Activated effector memory CD4-positive, alpha-beta T cell treated with Interleukin-2 at 50 U/mL for 16 hours (primary cell): ENCODE data around the gene HIPK4.
"Not testable (repeated sequence)": the region's sequence is repeated elsewhere in the genome, so short reads cannot be mapped to it uniquely, and the experiment has no call there.

ENCODE experiments used
- DNase-seq: peaks from one replicate; pipeline ENCODE4 v3.0.0-alpha.2; 2020

The HIPK4 gene

GRCh38 chr19:40333083-40333482 is 56.9 kb downstream of the HIPK4 start:
- not testable (repeated sequence) for DNase-seq

- DNase-seq = no peak
Measured at GRCh38 chr19:40332669-40333068, 57.3 kb downstream of the HIPK4 start.

GRCh38 chr19:40331052-40331451 is 58.9 kb downstream of the HIPK4 start:
- no peak for DNase-seq
